GM13977 (cell line): ENCODE results near the gene LINC01488.

Source experiments
- DNase-seq: peaks from one replicate; pipeline ENCODE4 v3.0.0; 2012; ENCODE audit warnings: low spot score
- CTCF ChIP-seq: IDR thresholded peaks from 2 replicates; pipeline ENCODE4 v1.5.1; 2012; ENCODE audit warnings: mild to moderate bottlenecking, control low read depth; ENCODE audit not compliant: insufficient read depth; ENCODE audit errors: extremely low read depth, missing control alignments
- in situ Hi-C: fragments of 300-500 bp; cut with MboI; formaldehyde crosslinking; loops from one replicate; pipeline ENCODE4 v1.12.0; 2022; ENCODE audit warnings: low sequenced_read_pairs, low pct_unique_long_range_greater_than_20kb, mixed read lengths, inconsistent platforms; ENCODE audit not compliant: unreplicated experiment

Gene LINC01488

GRCh38 chr11:69484427-69485259 lies 3.2 kb downstream of the LINC01488 start:
- in situ Hi-C loops, result no loop called here
- TF ChIP-seq CTCF, result no peak
- no peak for DNase-seq

- in situ Hi-C loops, result no loop called here
- TF ChIP-seq CTCF, result no peak
- DNase-seq, result no peak
Measured at GRCh38 chr11:69485337-69486041, 4.0 kb downstream of the LINC01488 start.

- in situ Hi-C loops, result no loop called here
- DNase-seq, result no peak
- no peak for TF ChIP-seq CTCF
Measured at GRCh38 chr11:69486056-69486772, 4.8 kb downstream of the LINC01488 start.

- TF ChIP-seq CTCF, result no peak
- in situ Hi-C loops, result no loop called here
- DNase-seq, result no peak
Measured at GRCh38 chr11:69486773-69487291, 5.4 kb downstream of the LINC01488 start.

- in situ Hi-C loops, result no loop called here
Measured at GRCh38 chr11:69487391-69487790, 5.9 kb downstream of the LINC01488 start.

More at GRCh38 chr11:69487391-69487790, 5.9 kb downstream of the LINC01488 start:
- no peak for TF ChIP-seq CTCF
- no peak for DNase-seq
